HG03103 (cell line): ENCODE measurements around the gene CUL3.
"Not testable (repeated sequence)": the region's sequence is repeated elsewhere in the genome, so short reads cannot be mapped to it uniquely, and the experiment has no call there.

Experiments used
- ATAC-seq: cut with Tn5 transposase; IDR thresholded peaks from one replicate; pipeline ENCODE4 v1.9.1; 2021; ENCODE audit warnings: low read depth; ENCODE audit not compliant: unreplicated experiment

Gene CUL3

GRCh38 chr2:224545884-224546644 is 39.1 kb downstream of the CUL3 start:
- no peak for ATAC-seq

GRCh38 chr2:224543939-224544338 is 41.2 kb downstream of the CUL3 start:
- ATAC-seq = no peak

- no peak for ATAC-seq
Measured at GRCh38 chr2:224538561-224539138, 46.5 kb downstream of the CUL3 start.

- no peak for ATAC-seq
Measured at GRCh38 chr2:224532931-224533330, 52.2 kb downstream of the CUL3 start.

- ATAC-seq = no peak
Measured at GRCh38 chr2:224532441-224532840, 52.7 kb downstream of the CUL3 start.

- ATAC-seq = no peak
Measured at GRCh38 chr2:224528171-224528570, 57.0 kb downstream of the CUL3 start.

GRCh38 chr2:224525774-224526173 is 59.4 kb downstream of the CUL3 start:
- no peak for ATAC-seq

GRCh38 chr2:224524657-224525056 is 60.5 kb downstream of the CUL3 start:
- ATAC-seq = no peak

GRCh38 chr2:224523626-224524577 is 61.3 kb downstream of the CUL3 start:
- peak; percentile 25 for ATAC-seq

GRCh38 chr2:224522483-224522882 is 62.7 kb downstream of the CUL3 start:
- not testable (repeated sequence) for ATAC-seq

GRCh38 chr2:224520064-224520463 is 65.1 kb downstream of the CUL3 start:
- peak; percentile 65 for ATAC-seq

GRCh38 chr2:224518806-224519580 is 66.2 kb downstream of the CUL3 start:
- ATAC-seq = no peak

GRCh38 chr2:224517963-224518362 is 67.2 kb downstream of the CUL3 start:
- ATAC-seq = no peak

GRCh38 chr2:224516393-224516792 is 68.8 kb downstream of the CUL3 start:
- not testable (repeated sequence) for ATAC-seq

GRCh38 chr2:224513991-224514390 is 71.2 kb downstream of the CUL3 start:
- no peak for ATAC-seq

GRCh38 chr2:224507789-224508188 is 77.4 kb downstream of the CUL3 start:
- ATAC-seq = no peak

- no peak for ATAC-seq
Measured at GRCh38 chr2:224506494-224506893, 78.7 kb downstream of the CUL3 start.

- no peak for ATAC-seq
Measured at GRCh38 chr2:224498991-224499390, 86.2 kb downstream of the CUL3 start.

- ATAC-seq = no peak
Measured at GRCh38 chr2:224492531-224492930, 92.6 kb downstream of the CUL3 start.

- ATAC-seq = not testable (repeated sequence)
Measured at GRCh38 chr2:224487940-224488339, 97.2 kb downstream of the CUL3 start.
